Skin epidermis (tissue), 12 donors: ENCODE results near the gene SORCS1.

Experiments used
- H3K27ac ChIP-seq, 21 experiments: fragments of 200-600 bp; sonication (generic) in 11 of 21; one replicate each; pipeline ENCODE4 v1.5.0; 2020; ENCODE audit warnings: mild to moderate bottlenecking in 3 of 21, inconsistent platforms in 2 of 21, moderate library complexity in 2 of 21
- H3K4me3 ChIP-seq, 7 experiments: fragments of 200-600 bp; sonication (generic) in 2 of 7; one replicate each; pipeline ENCODE4 v1.5.0; 2020; ENCODE audit warnings: inconsistent platforms in 2 of 7, mild to moderate bottlenecking in 2 of 7, moderate library complexity in 1 of 7

The SORCS1 gene

GRCh38 chr10:106713846-106714245 lies 450.7 kb downstream of the SORCS1 start:
- no peak overlapping the region for H3K4me3 ChIP-seq
- H3K27ac ChIP-seq: no peak overlapping the region

- Histone ChIP-seq H3K4me3 (no peak overlapping the region), H3K27ac (no peak overlapping the region)
Observed at GRCh38 chr10:106712988-106713387, 451.5 kb downstream of the SORCS1 start.

GRCh38 chr10:106711313-106711906 lies 453.1 kb downstream of the SORCS1 start:
- Histone ChIP-seq H3K27ac (no peak overlapping the region), H3K4me3 (no peak overlapping the region)

- no peak overlapping the region for H3K4me3 ChIP-seq
- H3K27ac ChIP-seq: no peak overlapping the region
Observed at GRCh38 chr10:106708506-106708905, 456.0 kb downstream of the SORCS1 start.

GRCh38 chr10:106707657-106708056 lies 456.8 kb downstream of the SORCS1 start:
- Histone ChIP-seq H3K4me3 (no peak overlapping the region), H3K27ac (no peak overlapping the region)

GRCh38 chr10:106706127-106706526 lies 458.4 kb downstream of the SORCS1 start:
- Histone ChIP-seq H3K27ac (no peak overlapping the region), H3K4me3 (no peak overlapping the region)

GRCh38 chr10:106705681-106706100 lies 458.8 kb downstream of the SORCS1 start:
- H3K4me3 ChIP-seq: no peak overlapping the region
- H3K27ac ChIP-seq: no peak overlapping the region

- H3K4me3 ChIP-seq: no peak overlapping the region
- no peak overlapping the region for H3K27ac ChIP-seq
Observed at GRCh38 chr10:106696239-106696638, 468.3 kb downstream of the SORCS1 start.

GRCh38 chr10:106694696-106695095 lies 469.8 kb downstream of the SORCS1 start:
- no peak overlapping the region for H3K27ac ChIP-seq
- H3K4me3 ChIP-seq: no peak overlapping the region

- Histone ChIP-seq H3K4me3 (no peak overlapping the region), H3K27ac (no peak overlapping the region)
Observed at GRCh38 chr10:106682175-106682574, 482.3 kb downstream of the SORCS1 start.

GRCh38 chr10:106680061-106680460 lies 484.4 kb downstream of the SORCS1 start:
- no peak overlapping the region for H3K27ac ChIP-seq
- H3K4me3 ChIP-seq: no peak overlapping the region

- Histone ChIP-seq H3K4me3 (no peak overlapping the region), H3K27ac (no peak overlapping the region)
Observed at GRCh38 chr10:106679314-106679713, 485.2 kb downstream of the SORCS1 start.

- Histone ChIP-seq H3K27ac (no peak overlapping the region), H3K4me3 (no peak overlapping the region)
Observed at GRCh38 chr10:106672517-106673175, 491.9 kb downstream of the SORCS1 start.

GRCh38 chr10:106661767-106662140 lies 502.8 kb downstream of the SORCS1 start:
- Histone ChIP-seq H3K27ac (no peak overlapping the region), H3K4me3 (no peak overlapping the region)

- no peak overlapping the region for H3K4me3 ChIP-seq
- no peak overlapping the region for H3K27ac ChIP-seq
Observed at GRCh38 chr10:106661133-106661766, 503.3 kb downstream of the SORCS1 start.

- no peak overlapping the region for H3K4me3 ChIP-seq
- H3K27ac ChIP-seq: no peak overlapping the region
Observed at GRCh38 chr10:106660550-106660949, 504.0 kb downstream of the SORCS1 start.

GRCh38 chr10:106655636-106656035 lies 508.9 kb downstream of the SORCS1 start:
- no peak overlapping the region for H3K4me3 ChIP-seq
- no peak overlapping the region for H3K27ac ChIP-seq

- Histone ChIP-seq H3K27ac (no peak overlapping the region), H3K4me3 (no peak overlapping the region)
Observed at GRCh38 chr10:106655165-106655564, 509.3 kb downstream of the SORCS1 start.

- no peak overlapping the region for H3K4me3 ChIP-seq
- H3K27ac ChIP-seq: no peak overlapping the region
Observed at GRCh38 chr10:106652279-106652678, 512.2 kb downstream of the SORCS1 start.

- Histone ChIP-seq H3K4me3 (no peak overlapping the region), H3K27ac (no peak overlapping the region)
Observed at GRCh38 chr10:106648534-106649481, 515.7 kb downstream of the SORCS1 start.
